HepG2 (cell line): Measurements from ENCODE around the gene MOB4. TPM values are rescaled to one million over a fixed set of nuclear protein-coding genes. Genes with fewer than 3 reads are reported as not detected.

Experiments used
- AFF4 ChIP-seq: sonication (generic); formaldehyde crosslinking; IDR thresholded peaks from 2 replicates; pipeline ENCODE4 v1.4.0; 2020; ENCODE audit warnings: missing genetic modification reagents
- ELF4 ChIP-seq: sonication (generic); formaldehyde crosslinking; IDR thresholded peaks from 2 replicates; pipeline ENCODE4 v1.5.0; 2020; ENCODE audit warnings: missing genetic modification reagents, mild to moderate bottlenecking, moderate library complexity, borderline replicate concordance
- ELK4 ChIP-seq: sonication (generic); formaldehyde crosslinking; IDR thresholded peaks from 2 replicates; pipeline ENCODE4 v1.9.0; 2021; ENCODE audit warnings: missing genetic modification reagents, borderline replicate concordance
- FOSL2 ChIP-seq: sonication (generic); formaldehyde crosslinking; IDR thresholded peaks from 2 replicates; pipeline ENCODE4 v1.4.0; 2020; ENCODE audit warnings: missing genetic modification reagents
- GATA4 ChIP-seq: sonication (generic); IDR thresholded peaks from 2 replicates; pipeline ENCODE4 v1.6.1; 2016; ENCODE audit warnings: antibody characterized with exemption, low read depth, borderline replicate concordance
- HNF4A ChIP-seq: sonication (generic); formaldehyde crosslinking; IDR thresholded peaks from 2 replicates; pipeline ENCODE4 v1.4.0; 2020; ENCODE audit warnings: missing genetic modification reagents
- MATR3 ChIP-seq: sonication (generic); formaldehyde crosslinking; IDR thresholded peaks from 2 replicates; pipeline ENCODE4 v1.4.0; 2020; ENCODE audit warnings: missing genetic modification reagents
- MAX ChIP-seq: IDR thresholded peaks from 2 replicates; pipeline ENCODE4 v1.6.1; 2012; ENCODE audit warnings: inconsistent platforms
- NCOA2 ChIP-seq: sonication (generic); formaldehyde crosslinking; IDR thresholded peaks from 2 replicates; pipeline ENCODE4 v1.8.0; 2022; ENCODE audit warnings: inconsistent platforms
- PTBP1 ChIP-seq: fragments of 200-400 bp; formaldehyde crosslinking; IDR thresholded peaks from 2 replicates; pipeline ENCODE4 v1.6.1; 2018; ENCODE audit warnings: low read length, low read depth; ENCODE audit not compliant: poor library complexity, severe bottlenecking
- THAP8 ChIP-seq: sonication (generic); formaldehyde crosslinking; IDR thresholded peaks from 2 replicates; pipeline ENCODE4 v1.5.1; 2020; ENCODE audit warnings: missing genetic modification reagents, mild to moderate bottlenecking, borderline replicate concordance
- ZFP91 ChIP-seq: sonication (generic); formaldehyde crosslinking; IDR thresholded peaks from 2 replicates; pipeline ENCODE4 v1.9.0; 2022; ENCODE audit warnings: missing genetic modification reagents, mild to moderate bottlenecking, borderline replicate concordance
- ZNF180 ChIP-seq: sonication (generic); formaldehyde crosslinking; IDR thresholded peaks from 2 replicates; pipeline ENCODE4 v1.4.0; 2020; ENCODE audit warnings: low read depth, missing genetic modification reagents, borderline replicate concordance
- ZNF282 ChIP-seq: fragments of 450-650 bp; IDR thresholded peaks from 2 replicates; pipeline ENCODE4 v1.6.1; 2018; ENCODE audit not compliant: partially characterized antibody
- ZNF44 ChIP-seq: sonication (generic); formaldehyde crosslinking; IDR thresholded peaks from 2 replicates; pipeline ENCODE4 v1.5.1; 2020; ENCODE audit warnings: mild to moderate bottlenecking, missing genetic modification reagents
- ZNF468 ChIP-seq: sonication (generic); formaldehyde crosslinking; IDR thresholded peaks from 2 replicates; pipeline ENCODE4 v1.8.0; 2022; ENCODE audit warnings: mild to moderate bottlenecking, moderate library complexity, missing genetic modification reagents
- ZNF512 ChIP-seq: sonication (generic); formaldehyde crosslinking; IDR thresholded peaks from 2 replicates; pipeline ENCODE4 v1.4.0; 2020; ENCODE audit warnings: mild to moderate bottlenecking, missing genetic modification reagents
- ZNF775 ChIP-seq: sonication (generic); formaldehyde crosslinking; IDR thresholded peaks from 2 replicates; pipeline ENCODE4 v1.4.0; 2020; ENCODE audit warnings: missing genetic modification reagents, mild to moderate bottlenecking, moderate library complexity, borderline replicate concordance
- polyA plus RNA-seq, 8 experiments: library from polyadenylated mRNA; depleted of rRNA in 3 of 8; stranded (reverse) in 7 of 8; unstranded in 1 of 8; fragments of >200 nt; fragmentation: Illumina TruSeq in 4 of 8; extraction: Trizol in 4 of 8; gene quantifications; 2 replicates each; pipeline versions ENCODE4 v1.2.1 to v1.2.3, GENCODE V29; 2011 to 2016; ENCODE audit warnings: low read depth in 4 of 8, missing spikeins in 1 of 8, mixed read lengths in 1 of 8; ENCODE audit not compliant: insufficient read depth in 1 of 8
- total RNA-seq, 5 experiments: library from RNA; depleted of rRNA; stranded (reverse); fragments of >200 nt; fragmentation: Illumina TruSeq; extraction: Trizol; gene quantifications; 2 replicates each; pipeline ENCODE4 v1.2.3, GENCODE V29; 2016; ENCODE audit warnings: low read depth in 1 of 5

The MOB4 gene
- total and polyA plus RNA-seq, 2 of the 13 experiments (the other 11 are each of a cell fraction or from before 2014, with no cell fraction given), result 35.7 to 38.6 TPM

GRCh38 chr2:197515739-197516392, at the start of gene MOB4 (continued):
- peak; percentile 81 for TF ChIP-seq AFF4 (CRISPR knock-in tag)
- no peak for TF ChIP-seq ZNF282
- no peak for TF ChIP-seq ELK4
- peak; percentile 94 for TF ChIP-seq THAP8 (CRISPR knock-in tag)
- peak; percentile 98 for TF ChIP-seq ZFP91 (CRISPR knock-in tag)
- peak; percentile 97 for TF ChIP-seq ELF4 (CRISPR knock-in tag)
- TF ChIP-seq NCOA2, result peak; percentile 87
- TF ChIP-seq ZNF775 (CRISPR knock-in tag), result no peak
- peak; percentile 49; the same call in 1 of the 2 replicates for TF ChIP-seq MATR3 (CRISPR knock-in tag)
- peak; percentile 12; the same call in 1 of the 2 replicates for TF ChIP-seq ZNF180
- TF ChIP-seq ZNF44, result no peak; the same call in 1 of the 2 replicates
- TF ChIP-seq FOSL2 (CRISPR knock-in tag), result peak; percentile 71
- TF ChIP-seq ZNF468 (CRISPR knock-in tag), result peak; percentile 97
- TF ChIP-seq ZNF512, result peak; percentile 94
- TF ChIP-seq MAX, result peak; percentile 99
- peak; percentile 93 for TF ChIP-seq PTBP1
- peak; percentile 42 for TF ChIP-seq HNF4A (CRISPR knock-in tag)
- peak; percentile 88 for TF ChIP-seq GATA4
- TF ChIP-seq, all 625 proteins: peak for 503
